ENCODE measurements around the gene C22orf15. TPM values are rescaled to one million over a fixed set of nuclear protein-coding genes. Genes with fewer than 3 reads are reported as not detected.

C22orf15 gene
- total and polyA plus RNA-seq, 2 experiments from 2014 or later: 0.37 TPM; not detected in 1

GRCh38 chr22:23779083-23779482, 16.3 kb downstream of the C22orf15 start:
- Histone ChIP-seq H3K36me3 (replicated peaks; ENCODE audit: insufficient read depth, low read depth) (no peaks in the 10 kb centered on the region), H2AFZ (no peak overlapping the region), H3K4me3 (no peak overlapping the region), H3K27ac (no peak overlapping the region), H3K9me3 (ENCODE audit: low read depth) (no peaks in the 10 kb centered on the region), H3K4me2 (no peak overlapping the region), H3K27me3 (no peaks in the 10 kb centered on the region), H3K4me1 (ENCODE audit: insufficient read depth) (peaks cover 37% of the 10 kb centered on the region), H3K79me2 (peaks cover 4% of the 10 kb centered on the region), H3K9me2 (replicated peaks; ENCODE audit: insufficient read depth) (no peaks in the 10 kb centered on the region), H4K20me1 (ENCODE audit: insufficient read depth, poor library complexity, severe bottlenecking) (no peaks in the 10 kb centered on the region)
- no peak for TF ChIP-seq EZH2 (IDR thresholded peaks at IDR 0.05; ENCODE audit: borderline replicate concordance)
- no peak for TF ChIP-seq EZH2phosphoT487 (IDR thresholded peaks at IDR 0.05; ENCODE audit: low read depth, severe bottlenecking, unreplicated experiment)
- no peak for TF ChIP-seq CTCF (IDR thresholded peaks at IDR 0.05; ENCODE audit: poor library complexity)
- no peak for DNase-seq (ENCODE audit: low spot score)
- WGBS (ENCODE audit: low lambda C conversion rate, missing lambda C conversion rate): 93% methylated on average over 16 of the region's 16 CpGs

- TF ChIP-seq CTCF (IDR thresholded peaks at IDR 0.05; ENCODE audit: poor library complexity) (no peak), EZH2 (IDR thresholded peaks at IDR 0.05; ENCODE audit: borderline replicate concordance) (no peak), EZH2phosphoT487 (IDR thresholded peaks at IDR 0.05; ENCODE audit: low read depth, severe bottlenecking, unreplicated experiment) (no peak)
- H4K20me1 ChIP-seq (ENCODE audit: insufficient read depth, poor library complexity, severe bottlenecking): no peaks in the 10 kb centered on the region
- H3K9me2 ChIP-seq (replicated peaks; ENCODE audit: insufficient read depth): no peaks in the 10 kb centered on the region
- H3K4me1 ChIP-seq (ENCODE audit: insufficient read depth): peaks cover 37% of the 10 kb centered on the region
- H3K4me3 ChIP-seq: no peak overlapping the region
- no peaks in the 10 kb centered on the region for H3K27me3 ChIP-seq
- H3K36me3 ChIP-seq (replicated peaks; ENCODE audit: insufficient read depth, low read depth): no peaks in the 10 kb centered on the region
- no peaks in the 10 kb centered on the region for H3K9me3 ChIP-seq (ENCODE audit: low read depth)
- H3K79me2 ChIP-seq: peaks cover 4% of the 10 kb centered on the region
- H3K4me2 ChIP-seq: no peak overlapping the region
- DNase-seq (ENCODE audit: low spot score): no peak
- no peak overlapping the region for H2AFZ ChIP-seq
- no peak overlapping the region for H3K27ac ChIP-seq
- 91% methylated on average over 5 of the region's 5 CpGs for WGBS (ENCODE audit: low lambda C conversion rate, missing lambda C conversion rate)
Observed at GRCh38 chr22:23779731-23780130, 16.9 kb downstream of the C22orf15 start.

GRCh38 chr22:23780146-23780748, 17.5 kb downstream of the C22orf15 start:
- Histone ChIP-seq H3K79me2 (peaks cover under 1% of the 10 kb centered on the region), H3K4me2 (no peak overlapping the region), H2AFZ (no peak overlapping the region), H3K9me3 (ENCODE audit: low read depth) (no peaks in the 10 kb centered on the region), H3K27ac (no peak overlapping the region), H3K27me3 (no peaks in the 10 kb centered on the region), H4K20me1 (ENCODE audit: insufficient read depth, poor library complexity, severe bottlenecking) (no peaks in the 10 kb centered on the region), H3K4me1 (ENCODE audit: insufficient read depth) (peaks cover 32% of the 10 kb centered on the region), H3K9me2 (replicated peaks; ENCODE audit: insufficient read depth) (no peaks in the 10 kb centered on the region), H3K4me3 (no peak overlapping the region), H3K36me3 (replicated peaks; ENCODE audit: insufficient read depth, low read depth) (no peaks in the 10 kb centered on the region)
- DNase-seq (ENCODE audit: low spot score): no peak
- 90% methylated on average over 20 of the region's 20 CpGs for WGBS (ENCODE audit: low lambda C conversion rate, missing lambda C conversion rate)
- TF ChIP-seq EZH2phosphoT487 (IDR thresholded peaks at IDR 0.05; ENCODE audit: low read depth, severe bottlenecking, unreplicated experiment) (no peak), EZH2 (IDR thresholded peaks at IDR 0.05; ENCODE audit: borderline replicate concordance) (no peak), CTCF (IDR thresholded peaks at IDR 0.05; ENCODE audit: poor library complexity) (no peak)

Data from hepatocyte (in vitro differentiated cells).